ENCODE measurements around the gene DLX4.

DNA sequence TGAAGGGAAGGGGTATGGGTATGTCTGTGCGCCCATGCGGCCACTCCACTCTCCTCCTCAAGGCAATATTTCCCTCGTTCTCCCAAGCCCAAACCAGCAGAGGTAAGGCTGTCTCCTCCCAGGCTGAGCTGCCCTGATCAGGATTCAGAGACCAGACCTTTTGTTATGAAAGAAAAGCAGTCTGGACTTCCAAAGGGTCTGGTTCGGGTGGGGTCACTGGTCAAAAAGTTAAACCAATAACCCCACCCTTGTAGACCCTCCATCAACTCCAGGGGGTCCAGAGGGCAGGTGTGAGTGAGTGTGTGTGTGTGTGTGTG, 5.7 kb upstream of the DLX4 start:
- TF ChIP-seq ZFP3 (CRISPR knock-in tag; IDR thresholded peaks at IDR 0.05) (no peak), PATZ1 (CRISPR knock-in tag; IDR thresholded peaks at IDR 0.05; ENCODE audit: borderline replicate concordance) (no peak), ZFP30 (CRISPR knock-in tag; IDR thresholded peaks at IDR 0.05) (no peak), CREB5 (CRISPR knock-in tag; IDR thresholded peaks at IDR 0.05; ENCODE audit: low read depth) (no peak), GLIS3 (CRISPR knock-in tag; IDR thresholded peaks at IDR 0.05) (no peak), ZNF70 (CRISPR knock-in tag; IDR thresholded peaks at IDR 0.05) (no peak), PPARA (CRISPR knock-in tag; IDR thresholded peaks at IDR 0.05; ENCODE audit: borderline replicate concordance) (no peak), ISL1 (CRISPR knock-in tag; IDR thresholded peaks at IDR 0.05) (no peak), ZNF565 (CRISPR knock-in tag; conservative IDR thresholded peaks at IDR 0.05; ENCODE audit: low read depth) (no peak), ZNF8 (CRISPR knock-in tag; IDR thresholded peaks at IDR 0.05) (no peak), SNAI2 (CRISPR knock-in tag; IDR thresholded peaks at IDR 0.05) (no peak), POU6F1 (CRISPR knock-in tag; IDR thresholded peaks at IDR 0.05; ENCODE audit: borderline replicate concordance, low read depth) (no peak), BACH2 (CRISPR knock-in tag; IDR thresholded peaks at IDR 0.05; ENCODE audit: borderline replicate concordance) (no peak)
